ENCODE results near the gene ETFA.
A peak's percentile ranks its signal among the peaks of the same experiment; 100 is the strongest.
"Not testable (repeated sequence)": the region's sequence is repeated elsewhere in the genome, so short reads cannot be mapped to it uniquely, and the experiment has no call there.

The ETFA gene

GRCh38 chr15:76327191-76328105, 16.2 kb upstream of the ETFA start:
- DNase-seq (ENCODE audit: insufficient read length, low spot score) (no peak), FAIRE-seq (no peak)

GRCh38 chr15:76325704-76326103, 14.4 kb upstream of the ETFA start:
- DNase-seq (ENCODE audit: insufficient read length, low spot score) (no peak), FAIRE-seq (no peak)

DNA sequence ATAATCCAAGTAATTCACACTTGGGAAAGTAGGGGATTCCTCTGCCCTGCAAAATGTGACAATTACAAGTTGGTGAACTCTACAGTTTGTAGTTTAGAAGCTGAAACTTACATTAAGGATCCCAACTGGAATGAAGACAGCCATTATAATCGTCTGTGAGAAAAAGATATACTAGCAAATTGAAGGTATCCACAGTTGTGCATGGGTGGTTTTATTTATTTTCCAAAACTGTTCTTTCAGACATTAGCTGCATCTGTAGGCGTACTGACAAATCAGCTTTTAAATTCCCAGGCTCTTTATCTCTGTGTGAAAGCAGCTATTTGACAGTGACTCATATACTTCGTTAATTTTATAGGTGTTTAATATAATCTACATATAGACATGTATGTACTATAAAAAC, 12.8 kb upstream of the ETFA start:
- FAIRE-seq: no peak
- DNase-seq (ENCODE audit: insufficient read length, low spot score): no peak

GRCh38 chr15:76321602-76322001, 10.3 kb upstream of the ETFA start:
- FAIRE-seq (no peak), DNase-seq (ENCODE audit: insufficient read length, low spot score) (no peak)

GRCh38 chr15:76321171-76321570, 9.9 kb upstream of the ETFA start:
- FAIRE-seq (no peak), DNase-seq (ENCODE audit: insufficient read length, low spot score) (no peak)

GRCh38 chr15:76320012-76320411, 8.7 kb upstream of the ETFA start:
- FAIRE-seq: no peak
- DNase-seq (ENCODE audit: insufficient read length, low spot score): no peak

GRCh38 chr15:76313731-76314130, 2.5 kb upstream of the ETFA start:
- FAIRE-seq: no peak

GRCh38 chr15:76313175-76313567, 1.9 kb upstream of the ETFA start:
- FAIRE-seq: not testable (repeated sequence)

More at GRCh38 chr15:76313731-76314130, 2.5 kb upstream of the ETFA start:
- DNase-seq (ENCODE audit: insufficient read length, low spot score): no peak

DNA sequence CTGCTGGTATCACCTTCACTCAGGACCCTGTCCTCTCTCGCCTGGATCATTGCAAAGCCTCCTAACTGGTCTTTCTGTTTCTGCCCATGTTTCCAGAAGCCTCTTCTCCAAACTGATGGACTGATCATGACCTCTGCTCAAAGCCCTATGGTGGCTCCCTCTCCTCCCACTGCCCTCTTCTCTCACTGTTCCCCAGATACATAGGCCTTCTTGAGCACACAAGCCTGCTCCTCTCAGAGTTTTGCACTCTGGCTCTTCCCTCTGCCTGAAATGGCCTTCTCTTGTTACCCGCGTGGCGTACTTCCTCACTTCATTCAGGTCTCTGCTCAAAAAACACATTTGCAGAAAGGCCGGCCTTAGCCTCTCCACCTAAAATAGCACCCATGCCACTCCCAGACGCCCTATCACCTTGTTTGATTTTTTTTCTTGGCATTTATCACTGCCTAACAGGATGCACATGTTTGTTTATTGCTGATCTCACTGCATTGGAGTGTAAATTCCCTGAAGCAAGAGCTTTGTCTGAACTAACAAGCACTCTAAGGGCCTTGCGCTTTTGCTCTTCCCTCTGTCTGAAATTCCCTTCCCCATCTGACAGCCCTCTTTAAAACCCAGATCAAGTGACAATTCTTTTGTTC, 1.4 kb upstream of the ETFA start:
- FAIRE-seq (no peak), DNase-seq (ENCODE audit: insufficient read length, low spot score) (no peak)

More at GRCh38 chr15:76313175-76313567, 1.9 kb upstream of the ETFA start:
- not testable (repeated sequence) for DNase-seq (ENCODE audit: insufficient read length, low spot score)

GRCh38 chr15:76310475-76311099, 682 bp downstream of the ETFA start:
- FAIRE-seq (no peak), DNase-seq (ENCODE audit: insufficient read length, low spot score) (peak; percentile 20)

GRCh38 chr15:76309601-76310330, 1.5 kb downstream of the ETFA start:
- no peak for FAIRE-seq
- DNase-seq (ENCODE audit: insufficient read length, low spot score): no peak

DNA sequence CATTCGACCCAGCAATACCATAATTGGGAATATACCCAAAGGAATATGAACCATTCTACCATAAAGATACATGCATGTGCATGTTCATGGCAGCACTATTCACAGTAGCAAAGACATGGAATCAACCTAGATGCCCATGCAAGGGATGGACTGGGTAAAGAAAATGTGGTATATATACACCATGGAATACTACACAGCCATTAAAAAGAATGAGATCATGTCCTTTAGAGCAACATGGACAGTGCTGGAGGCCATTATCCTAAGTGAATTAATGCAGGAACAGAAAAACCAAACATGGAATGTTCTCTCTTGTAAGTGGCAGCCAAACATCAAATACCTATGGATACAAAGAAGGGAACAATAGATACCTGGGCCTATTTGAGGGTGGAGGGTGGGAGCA, 7.4 kb downstream of the ETFA start:
- FAIRE-seq: no peak
- DNase-seq (ENCODE audit: insufficient read length, low spot score): no peak

GRCh38 chr15:76299786-76300185, 11.5 kb downstream of the ETFA start:
- FAIRE-seq: no peak

DNA sequence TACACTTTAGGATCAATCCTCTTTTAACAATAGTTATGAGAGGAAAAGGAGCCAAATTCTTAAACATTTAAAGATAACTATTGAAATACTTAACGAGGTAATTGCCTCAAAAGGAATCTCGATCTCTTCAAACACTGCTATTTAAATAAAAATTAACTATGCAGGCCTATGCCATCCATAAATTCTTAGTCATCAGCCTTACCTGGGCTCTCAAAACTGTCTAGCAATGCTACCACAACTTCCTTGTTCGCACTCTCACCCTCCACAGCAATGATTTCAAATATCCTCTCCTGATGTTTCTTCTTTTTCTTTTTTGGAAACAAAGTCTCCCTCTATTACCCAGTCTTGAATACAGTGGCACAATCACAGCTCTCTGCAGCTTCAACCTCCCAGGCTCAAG, 12.3 kb downstream of the ETFA start:
- no peak for DNase-seq (ENCODE audit: insufficient read length, low spot score)
- FAIRE-seq: no peak

More at GRCh38 chr15:76299786-76300185, 11.5 kb downstream of the ETFA start:
- no peak for DNase-seq (ENCODE audit: insufficient read length, low spot score)

DNA sequence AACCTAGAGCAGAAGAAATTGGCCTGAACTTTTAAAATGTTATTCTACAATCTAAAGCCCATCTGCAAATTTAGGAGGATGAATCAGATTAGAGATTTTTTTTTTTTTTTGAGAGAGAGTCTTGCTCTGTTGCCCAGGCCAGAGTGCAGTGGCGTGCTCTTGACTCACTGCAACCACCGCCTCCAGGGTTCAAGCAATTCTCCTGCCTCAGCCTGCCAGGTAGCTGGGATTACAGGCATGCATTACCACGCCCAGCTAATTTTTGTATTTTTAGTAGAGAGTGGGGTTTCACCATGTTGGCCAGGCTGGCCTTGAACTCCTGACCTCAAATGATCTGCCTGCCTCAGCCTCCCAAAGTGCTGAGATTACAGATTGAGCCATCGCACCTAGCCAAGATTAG, 13.3 kb downstream of the ETFA start:
- not testable (repeated sequence) for FAIRE-seq; DNase-seq (ENCODE audit: insufficient read length, low spot score)

DNA sequence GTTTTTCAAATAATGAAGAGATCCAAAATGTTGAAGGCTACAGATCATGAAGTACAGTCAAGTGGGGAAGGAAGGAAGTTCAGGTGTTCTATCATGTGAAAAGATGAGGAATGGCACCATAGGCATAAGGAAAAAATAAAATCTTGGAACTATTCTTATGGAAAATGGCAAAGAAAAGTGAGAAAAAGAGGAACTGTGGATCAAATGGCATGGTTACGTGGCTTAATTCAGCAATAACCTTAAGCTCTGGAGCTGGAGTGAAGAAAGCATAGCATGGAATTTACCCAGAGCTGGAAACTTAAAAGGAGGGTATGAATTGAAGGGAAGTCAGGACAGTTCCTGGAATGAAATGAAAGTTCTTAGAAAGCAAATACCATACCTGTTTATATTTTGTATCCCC, 14.4 kb downstream of the ETFA start:
- DNase-seq (ENCODE audit: insufficient read length, low spot score) (no peak), FAIRE-seq (no peak)

DNA sequence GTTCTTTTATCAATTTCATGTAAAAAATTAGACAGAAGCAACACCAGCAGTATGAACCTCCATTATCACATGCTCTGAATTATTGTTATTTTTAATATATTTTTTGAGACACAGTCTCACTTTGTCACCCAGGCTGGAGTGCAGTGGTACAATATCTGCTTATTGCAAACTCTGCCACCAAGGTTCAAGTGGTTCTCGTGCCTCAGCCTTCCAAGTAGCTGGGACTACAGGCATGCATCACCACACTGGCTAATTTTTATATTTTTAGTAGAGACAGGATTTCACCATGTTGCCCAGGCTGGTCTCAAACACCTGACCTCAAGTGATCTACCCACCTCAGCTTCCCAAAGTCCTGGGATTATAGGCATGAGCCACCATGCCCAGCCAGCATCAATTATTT, 16.8 kb downstream of the ETFA start:
- not testable (repeated sequence) for DNase-seq (ENCODE audit: insufficient read length, low spot score); FAIRE-seq

DNA sequence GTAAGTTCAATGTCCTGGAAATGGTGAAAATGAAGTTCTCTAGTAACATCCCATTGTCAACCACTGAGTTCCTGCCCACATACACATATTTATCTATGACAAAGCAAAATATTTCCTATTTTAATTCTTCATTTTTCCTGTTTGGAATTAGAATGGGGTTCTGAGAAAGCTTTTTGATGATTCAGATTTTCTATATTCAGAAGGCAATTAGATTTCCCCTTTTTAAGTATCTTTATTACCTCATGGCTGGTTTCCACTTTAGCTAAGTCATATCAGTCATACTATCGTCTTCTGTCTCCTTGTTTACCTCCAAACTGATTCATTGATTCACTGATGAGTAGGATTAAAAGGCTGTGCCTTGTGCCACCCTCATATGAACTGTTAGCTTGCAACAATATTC, 17.9 kb downstream of the ETFA start:
- DNase-seq (ENCODE audit: insufficient read length, low spot score) (no peak), FAIRE-seq (no peak)

- DNase-seq (ENCODE audit: insufficient read length, low spot score) (no peak), FAIRE-seq (no peak)
These were observed 21.7 kb downstream of the ETFA start for GRCh38 chr15:76289582-76289981.

GRCh38 chr15:76286271-76286879, 24.9 kb downstream of the ETFA start:
- DNase-seq (ENCODE audit: insufficient read length, low spot score) (no peak), FAIRE-seq (no peak)
